NOMO-1 (cell line): ENCODE data around the gene MAML3.

ENCODE experiments used
- DNase-seq, 2 experiments: peaks; one replicate each; lab custom pipeline; 2025; ENCODE audit not compliant: unreplicated experiment in 2 of 2; lab: John Stamatoyannopoulos, UW

MAML3 gene

GRCh38 chr4:140081641-140082390, 72.2 kb downstream of the MAML3 start:
- no peak for DNase-seq

GRCh38 chr4:140080883-140081282, 73.1 kb downstream of the MAML3 start:
- DNase-seq, result no peak

DNA sequence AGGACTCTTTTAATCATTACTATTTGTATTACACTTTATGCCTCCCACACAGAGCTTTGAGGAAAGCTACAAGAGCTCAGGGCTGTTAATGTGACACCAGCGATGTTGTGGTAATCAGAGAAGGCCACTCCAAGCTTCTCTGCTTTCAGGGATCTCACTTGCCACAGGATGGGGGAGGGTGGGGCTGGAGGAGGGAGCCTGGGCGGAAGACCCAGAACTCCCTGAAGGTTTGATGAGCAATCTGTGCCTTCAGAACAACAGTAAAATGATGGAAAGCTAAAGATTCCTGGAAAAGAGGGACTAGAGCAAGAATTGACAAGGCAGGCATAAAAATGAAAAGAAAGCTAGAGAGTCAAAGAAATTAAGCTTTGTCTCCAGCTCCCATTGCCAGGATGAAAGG, 75.6 kb downstream of the MAML3 start:
- no peak for DNase-seq

DNA sequence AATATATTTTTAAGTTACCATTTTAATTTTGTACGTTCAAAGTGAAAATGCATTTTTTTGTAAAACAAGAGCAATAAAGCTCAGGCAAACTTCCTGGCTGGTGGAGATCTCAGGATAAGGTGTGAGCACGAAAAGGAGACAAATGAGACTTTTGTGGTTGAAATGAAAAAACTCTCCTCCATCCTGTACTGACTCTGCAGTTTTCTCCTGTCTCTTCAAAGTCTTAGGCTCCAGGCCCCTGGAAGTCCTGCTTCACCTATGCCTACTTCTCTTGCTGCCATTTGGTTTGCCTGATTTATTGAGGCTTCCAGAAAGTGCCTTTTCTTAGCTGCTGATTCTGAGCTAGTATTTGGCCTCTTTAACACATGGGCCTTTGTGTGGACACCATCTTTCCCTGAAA, 77.7 kb downstream of the MAML3 start:
- no peak for DNase-seq

DNA sequence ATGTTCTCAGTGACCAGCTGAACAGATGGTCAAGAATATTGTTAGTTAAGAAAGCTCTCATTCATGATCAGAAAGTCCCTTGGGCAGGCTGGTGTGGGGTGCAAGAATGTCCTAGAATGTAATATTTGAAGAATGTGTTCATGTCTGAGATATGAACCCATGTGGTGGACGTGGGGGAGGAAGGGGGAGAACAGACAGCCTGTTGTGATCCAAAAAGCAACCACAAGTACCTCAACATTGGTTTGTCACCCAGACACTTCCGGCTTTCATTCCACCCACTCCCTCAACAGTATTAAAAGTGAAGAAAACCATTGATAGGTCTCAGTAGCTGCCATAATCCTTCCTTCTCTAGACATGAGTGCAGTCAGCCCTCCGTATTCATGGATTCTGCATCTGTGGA, 82.2 kb downstream of the MAML3 start:
- DNase-seq, result no peak

GRCh38 chr4:140070973-140071372, 83.0 kb downstream of the MAML3 start:
- DNase-seq, result no peak

DNA sequence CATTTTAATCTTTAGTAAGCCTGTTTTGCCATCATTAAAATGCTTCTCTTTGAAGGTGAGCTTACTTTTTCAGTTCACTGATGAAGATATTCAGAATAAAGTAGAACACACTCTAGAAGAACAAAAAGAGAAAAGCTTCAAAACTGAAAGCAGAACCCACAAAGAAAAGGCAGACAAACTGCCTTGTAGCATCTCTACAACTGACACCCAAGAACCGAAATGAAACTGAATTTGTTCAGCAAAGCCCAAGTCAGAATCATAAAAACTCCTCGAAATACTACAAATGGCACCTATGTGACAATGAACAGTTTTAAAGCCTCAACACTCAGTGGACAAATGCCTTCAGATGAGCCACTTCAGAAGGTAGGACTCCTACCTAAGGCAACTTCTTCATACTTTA, 83.6 kb downstream of the MAML3 start:
- peak in 1 of 2 experiments; percentile 12 for DNase-seq

- DNase-seq, result no peak
These were observed 84.9 kb downstream of the MAML3 start for GRCh38 chr4:140069066-140069465.

DNA sequence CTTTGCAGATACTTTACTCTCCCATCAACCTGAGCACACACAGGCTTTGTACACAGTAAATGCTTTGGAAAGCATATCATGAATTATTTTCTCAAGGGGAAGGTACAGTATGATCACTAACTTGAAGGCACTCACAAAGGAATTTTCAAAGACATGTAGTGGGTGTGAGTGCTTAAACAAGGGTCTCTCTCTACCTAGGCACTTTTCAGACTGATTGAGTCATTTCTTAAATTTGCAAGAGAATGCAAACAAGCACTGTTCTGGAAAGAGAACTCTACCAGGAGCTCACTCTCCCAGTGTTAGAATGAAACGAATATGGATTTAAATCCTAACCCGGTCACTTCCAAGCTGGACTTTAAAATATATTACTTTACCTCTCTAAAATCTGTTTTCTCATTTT, 85.7 kb downstream of the MAML3 start:
- no peak for DNase-seq

- DNase-seq, result no peak
These were observed 87.7 kb downstream of the MAML3 start for GRCh38 chr4:140066031-140066930.

DNA sequence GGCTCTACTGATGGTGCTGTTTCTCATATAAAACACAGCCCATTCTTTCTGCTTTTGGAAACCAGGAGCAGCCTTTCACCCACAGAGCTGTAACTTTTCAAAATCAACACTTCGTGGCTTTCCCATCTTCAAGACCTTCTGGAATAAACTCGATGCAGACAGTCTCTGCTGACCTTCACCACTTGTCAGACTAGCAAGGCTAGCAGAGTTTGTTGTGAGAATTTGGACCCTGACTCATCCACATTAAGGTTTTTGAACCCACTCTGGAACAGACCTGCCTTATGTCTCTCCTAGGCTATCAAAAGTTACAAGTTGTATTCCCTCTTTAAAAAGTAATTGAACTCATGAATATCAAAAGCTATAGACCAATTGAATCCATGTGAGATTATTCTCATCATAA, 88.6 kb downstream of the MAML3 start:
- DNase-seq, result no peak

DNA sequence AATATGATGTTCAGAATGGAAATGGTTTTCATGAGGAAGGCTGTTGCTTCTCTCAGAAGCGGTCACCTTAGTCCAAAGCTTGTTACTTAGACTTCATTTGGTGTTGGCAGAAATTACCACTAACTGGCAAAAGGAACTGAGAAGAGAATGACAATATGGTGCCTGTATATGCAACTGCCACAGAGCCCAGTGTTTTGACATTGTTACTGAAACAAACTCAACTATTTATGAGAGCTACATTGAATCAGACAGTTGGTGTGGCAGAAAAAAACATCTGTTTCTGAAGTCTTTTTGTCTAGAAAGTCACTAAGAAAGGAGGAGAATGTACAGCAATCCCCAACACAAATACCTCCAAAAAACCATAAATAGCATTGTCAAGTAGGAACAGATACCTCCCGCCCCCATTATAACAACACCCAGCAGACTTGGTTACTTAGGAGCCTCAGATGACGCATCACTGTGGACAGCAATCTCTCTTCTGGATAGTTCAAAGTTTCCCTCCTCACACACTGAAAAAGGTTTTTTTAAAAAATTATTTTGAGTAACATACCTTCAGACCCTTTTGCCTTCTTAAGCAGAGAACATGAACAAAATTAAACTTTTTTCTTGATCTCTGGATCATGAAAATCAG, 92.2 kb downstream of the MAML3 start:
- DNase-seq, result no peak

GRCh38 chr4:140061194-140061593, 92.8 kb downstream of the MAML3 start:
- no peak for DNase-seq

- no peak for DNase-seq
These were observed 94.8 kb downstream of the MAML3 start for GRCh38 chr4:140059159-140059558.

DNA sequence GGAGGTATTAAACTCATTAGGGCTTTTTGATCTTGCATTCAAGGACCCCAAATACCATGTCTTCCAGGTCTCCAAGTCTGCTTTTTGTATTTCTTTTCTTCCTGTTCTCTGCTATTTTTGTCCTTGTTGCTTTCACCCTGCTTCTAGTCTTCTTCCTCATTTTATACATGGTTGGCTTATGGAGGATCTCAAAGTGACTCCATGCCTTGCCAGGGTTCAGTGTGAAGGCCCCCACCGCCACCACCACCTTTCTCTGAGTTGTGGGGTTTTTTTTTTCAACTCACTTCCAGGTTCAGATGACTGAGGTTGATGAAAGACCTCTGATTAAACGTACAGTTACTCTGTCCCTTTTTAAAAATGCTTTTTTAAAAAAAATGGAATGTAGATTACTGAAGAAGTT, 96.3 kb downstream of the MAML3 start:
- DNase-seq, result peak; percentile 35 to 69

DNA sequence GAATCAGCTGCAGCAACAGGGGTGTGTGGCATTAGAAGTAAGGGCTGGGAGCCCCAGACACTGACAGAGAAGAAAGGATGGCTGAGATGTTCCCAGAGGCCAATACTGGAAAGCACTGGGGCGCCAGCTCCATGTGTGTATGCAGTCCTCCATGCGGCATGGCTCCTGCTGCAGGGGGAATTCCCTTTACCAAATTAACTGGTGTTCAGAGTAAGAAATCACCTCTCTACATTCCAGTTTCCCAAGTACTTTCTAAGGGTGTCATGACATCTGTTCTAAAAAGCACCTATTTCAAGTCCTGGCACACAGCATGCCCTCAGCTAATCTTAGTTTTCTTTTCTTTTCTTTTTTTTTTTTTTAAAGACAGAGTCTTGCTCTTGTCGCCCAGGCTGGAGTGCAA, 98.0 kb downstream of the MAML3 start:
- DNase-seq, result no peak

- DNase-seq, result no peak
These were observed 99.1 kb downstream of the MAML3 start for GRCh38 chr4:140054861-140055260.

- no peak for DNase-seq
These were observed 100.8 kb downstream of the MAML3 start for GRCh38 chr4:140053185-140053584.

- peak in 1 of 2 experiments; percentile 14 for DNase-seq
These were observed 101.9 kb downstream of the MAML3 start for GRCh38 chr4:140052050-140052449.

DNA sequence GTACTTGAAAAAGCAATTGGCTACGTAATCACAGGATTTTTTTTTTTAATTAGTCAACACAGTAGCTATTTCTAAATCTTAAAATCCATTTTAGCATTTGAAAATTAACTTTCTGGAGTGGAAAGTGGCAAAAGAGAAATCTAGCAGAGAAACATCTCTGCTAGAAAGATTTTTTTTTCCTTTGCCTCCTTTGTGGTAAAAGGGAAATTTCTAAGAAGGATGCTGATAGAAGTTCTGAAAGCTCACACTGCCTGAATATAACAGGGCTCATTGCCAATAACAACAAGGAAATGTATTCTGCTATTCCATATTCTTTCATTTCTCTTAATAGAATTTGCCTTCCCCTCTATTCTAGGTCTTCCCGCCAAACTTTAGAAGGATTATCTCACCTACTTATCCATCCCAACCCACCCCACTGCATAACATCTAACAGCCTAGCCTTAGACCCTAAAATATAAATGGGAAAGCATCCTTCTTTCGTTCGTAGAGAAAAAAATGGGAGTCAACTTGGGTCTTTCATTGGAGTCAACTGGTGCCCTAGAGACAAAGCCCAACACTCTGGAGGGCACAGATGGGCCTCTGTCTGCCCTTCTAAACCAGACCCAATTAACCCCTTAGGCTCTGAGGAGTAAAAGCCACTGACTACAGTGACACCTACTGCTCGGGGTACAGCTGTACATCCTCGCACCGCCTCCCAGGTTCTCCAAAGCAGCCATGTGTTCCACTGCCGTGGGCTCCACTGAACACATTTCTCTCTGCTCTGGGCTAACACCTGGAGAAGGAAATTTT, 103.9 kb downstream of the MAML3 start:
- DNase-seq, result peak in 1 of 2 experiments; percentile 14
